K562 (cell line): ENCODE measurements around the gene PACRG. TPM values are rescaled to one million over a fixed set of nuclear protein-coding genes. Genes with fewer than 3 reads are reported as not detected.

ENCODE experiments used
- ATAC-seq: fragments of 200-7000 bp; cut with Tn5 transposase; 3 replicates; pipeline ENCODE4 v1.9.1; 2020; ENCODE audit warnings: moderate library complexity
- BruUV-seq: library from RNA; stranded (reverse); fragments of 400-500 nt; replicated peaks from 2 replicates; lab custom pipeline; 2021; lab: Mats Ljungman, UMichigan
- CTCF ChIA-PET: fragments of 300-600 bp; formaldehyde crosslinking; extraction: SDS; loops from one replicate; lab custom pipeline; 2021; ENCODE audit warnings: low intra/inter-chr PET ratio; lab: Yijun Ruan, JAX
- POLR2A ChIA-PET: fragments of 300-600, 350-650 bp; sonication (Branson Sonifier 250); formaldehyde crosslinking; extraction: SDS; loops from one replicate; lab custom pipeline; 2021; ENCODE audit warnings: antibody characterized with exemption, inconsistent platforms; lab: Yijun Ruan, JAX
- DNase-seq, 4 experiments: peaks; one replicate each; pipeline versions ENCODE4 v3.0.0 to v3.0.0-alpha.2; 2011 to 2018; ENCODE audit warnings: low spot score in 3 of 4, mixed read lengths in 3 of 4; ENCODE audit errors: extremely low read depth in 1 of 4
- FAIRE-seq: peaks from 2 replicates; lab custom pipeline; 2011; peaks lifted over from hg19 to GRCh38; lab: Jason Lieb, UNC
- H2AFZ ChIP-seq: 2 replicates; pipeline ENCODE4 v1.6.0; 2011; ENCODE audit warnings: low read depth, low read length, control low read depth, inconsistent platforms
- H3K27ac ChIP-seq: fragments of 200-600 bp; 3 replicates; pipeline ENCODE4 v1.8.0; 2011; ENCODE audit warnings: low read depth, mild to moderate bottlenecking, control low read depth, inconsistent platforms, low read length, moderate library complexity, mixed read lengths; ENCODE audit errors: extremely low read depth
- H3K27me3 ChIP-seq, 2 experiments: fragments of 300-600 bp in 1 of 2; 2 replicates in 1 of 2; 3 replicates in 1 of 2; pipeline versions ENCODE4 v1.6.0 to v1.8.0; 2011; ENCODE audit warnings: inconsistent platforms in 2 of 2, low read length in 2 of 2, mild to moderate bottlenecking in 1 of 2, mixed read lengths in 1 of 2, moderate library complexity in 1 of 2; ENCODE audit not compliant: control insufficient read depth in 2 of 2, insufficient read depth in 2 of 2
- H3K36me3 ChIP-seq: fragments of 300-600 bp; 3 replicates; pipeline ENCODE4 v1.8.0; 2011; ENCODE audit warnings: mild to moderate bottlenecking, low read length, inconsistent platforms; ENCODE audit not compliant: control insufficient read depth, insufficient read depth
- H3K4me1 ChIP-seq, 2 experiments: fragments of 200-600 bp in 1 of 2; replicated peaks in 1 of 2; 2 replicates in 1 of 2; 3 replicates in 1 of 2; pipeline versions ENCODE4 v1.5.1 to v1.8.0; 2011; ENCODE audit warnings: inconsistent platforms in 2 of 2, low read length in 2 of 2, mild to moderate bottlenecking in 1 of 2, mixed read lengths in 1 of 2, moderate library complexity in 1 of 2; ENCODE audit not compliant: control insufficient read depth in 2 of 2, insufficient read depth in 2 of 2
- H3K4me2 ChIP-seq: 2 replicates; pipeline ENCODE4 v1.6.1; 2011; ENCODE audit warnings: low read length, control low read depth, inconsistent platforms, mixed read lengths; ENCODE audit not compliant: insufficient read depth
- H3K4me3 ChIP-seq: fragments of 200-600 bp; sonication (generic), shearing (Covaris generic); 2 replicates; pipeline ENCODE4 v1.5.1; 2016; ENCODE audit warnings: control low read depth, inconsistent platforms
- H3K79me2 ChIP-seq: fragments of 200-600 bp; 3 replicates; pipeline ENCODE4 v1.8.0; 2011; ENCODE audit warnings: low read length, inconsistent platforms; ENCODE audit not compliant: control insufficient read depth, insufficient read depth
- H3K9ac ChIP-seq, 2 experiments: 2 replicates each; pipeline versions ENCODE4 v1.6.0 to v1.6.1; 2011; ENCODE audit warnings: low read depth in 2 of 2, low read length in 2 of 2, control low read depth in 1 of 2, inconsistent platforms in 1 of 2, mild to moderate bottlenecking in 1 of 2, mixed read lengths in 1 of 2; ENCODE audit not compliant: insufficient read depth in 1 of 2
- H3K9me1 ChIP-seq: one replicate; pipeline ENCODE4 v1.6.0; 2011; ENCODE audit warnings: inconsistent platforms, mild to moderate bottlenecking, low read length, moderate library complexity; ENCODE audit not compliant: control insufficient read depth, insufficient read depth
- H3K9me3 ChIP-seq: replicated peaks from 2 replicates; pipeline ENCODE4 v1.5.1; 2011; ENCODE audit warnings: low read depth, low read length, inconsistent platforms; ENCODE audit not compliant: control insufficient read depth, insufficient read depth
- H4K20me1 ChIP-seq: replicated peaks from 2 replicates; pipeline ENCODE4 v1.6.1; 2011; ENCODE audit warnings: low read length, inconsistent platforms, mixed read lengths; ENCODE audit not compliant: control insufficient read depth, insufficient read depth
- CHD2 ChIP-seq: IDR thresholded peaks from 2 replicates; pipeline ENCODE4 v1.6.1; 2011; ENCODE audit warnings: low read depth, low read length
- ETS2 ChIP-seq: IDR thresholded peaks from 2 replicates; pipeline ENCODE4 v1.6.1; 2016; ENCODE audit warnings: borderline replicate concordance, missing genetic modification characterization, mild to moderate bottlenecking, moderate library complexity, missing compliant biosample characterization; ENCODE audit not compliant: poor library complexity, severe bottlenecking
- FOXP1 ChIP-seq: sonication (generic); formaldehyde crosslinking; IDR thresholded peaks from 2 replicates; pipeline ENCODE4 v1.8.0; 2022; ENCODE audit warnings: mild to moderate bottlenecking, missing genetic modification reagents
- MAFK ChIP-seq: IDR thresholded peaks from 2 replicates; pipeline ENCODE4 v1.6.1; 2011; ENCODE audit warnings: low read length, improper control_type of control experiment
- NCOA1 ChIP-seq: fragments of 450-650 bp; IDR thresholded peaks from 2 replicates; pipeline ENCODE4 v1.6.1; 2016; ENCODE audit warnings: low read depth
- PTRF ChIP-seq: fragments of 450-650 bp; IDR thresholded peaks from 2 replicates; pipeline ENCODE4 v1.6.1; 2016; ENCODE audit warnings: mild to moderate bottlenecking, missing genetic modification characterization, missing compliant biosample characterization
- RUNX1 ChIP-seq: sonication (generic); IDR thresholded peaks from 2 replicates; pipeline ENCODE4 v1.6.1; 2016; ENCODE audit warnings: antibody characterized with exemption, low read depth
- SMC3 ChIP-seq: conservative IDR thresholded peaks from 2 replicates; pipeline ENCODE4 v1.6.1; 2011; ENCODE audit warnings: low read depth, low read length, improper control_type of control experiment; ENCODE audit not compliant: insufficient read depth
- ZNF146 ChIP-seq: IDR thresholded peaks from one replicate; pipeline ENCODE4 v1.6.1; 2018; ENCODE audit warnings: missing compliant biosample characterization; ENCODE audit not compliant: unreplicated experiment
- ZNF695 ChIP-seq: fragments of 450-650 bp; formaldehyde crosslinking; IDR thresholded peaks from 2 replicates; pipeline ENCODE4 v1.4.0; 2020; ENCODE audit warnings: mild to moderate bottlenecking, moderate library complexity
- ZNF764 ChIP-seq: fragments of 250-450 bp; sonication (Bioruptor Pico); IDR thresholded peaks from 2 replicates; pipeline ENCODE4 v1.4.0; 2020; ENCODE audit warnings: low read depth, mild to moderate bottlenecking, moderate library complexity
- WGBS: fragments of 100-300 bp; shearing (Covaris generic); methylation state at CpG from one replicate; pipeline ENCODE4 v1.1.6; 2016; ENCODE audit warnings: low coverage, mixed read lengths; ENCODE audit not compliant: insufficient coverage; ENCODE audit errors: missing lambda C conversion rate; 5-methylcytosine and 5-hydroxymethylcytosine counted together
- in situ Hi-C: fragments of 300-500 bp; cut with MboI; formaldehyde crosslinking; loops from 4 replicates; pipeline ENCODE4 v1.15.0; 2018; ENCODE audit warnings: inconsistent platforms, mixed read lengths
- intact Hi-C: fragments of 100-400 bp; cut with micrococcal nuclease; formaldehyde crosslinking; loops from 2 replicates; pipeline ENCODE4 v1.14.2; 2022
- polyA plus RNA-seq, 8 experiments: library from polyadenylated mRNA; depleted of rRNA in 4 of 8; stranded (reverse) in 5 of 8; unstranded in 3 of 8; fragments of >200 nt; fragmentation: Nextera tagmentation in 2 of 8; fragmentation: Illumina TruSeq in 1 of 8; extraction: Ambion mirVana in 2 of 8; extraction: Trizol in 1 of 8; gene quantifications; 2 replicates each; pipeline versions ENCODE4 v1.2.1 to v1.2.3, GENCODE V29; 2011 to 2014; ENCODE audit warnings: inconsistent platforms in 1 of 8, missing spikeins in 1 of 8
- total RNA-seq, 7 experiments: library from RNA; depleted of rRNA in 6 of 7; stranded (reverse); fragments of >200 nt in 6 of 7; fragmentation: Illumina TruSeq in 2 of 7; extraction: Trizol in 2 of 7; gene quantifications; 2 replicates each; pipeline versions ENCODE4 v1.2.1 to v1.2.3, GENCODE V29; 2011 to 2021; ENCODE audit warnings: low replicate concordance in 1 of 7
- TF ChIP-seq, protein P1 (sequence below): fragments of 450-650 bp; IDR thresholded peaks from 2 replicates; pipeline ENCODE4 v1.6.1; 2016; ENCODE audit warnings: low read depth

PACRG gene
- total and polyA plus RNA-seq, 9 of the 15 experiments (the other 6 are each of a cell fraction or from before 2014, with no cell fraction given): 0.04 TPM; not detected in 8

DNA sequence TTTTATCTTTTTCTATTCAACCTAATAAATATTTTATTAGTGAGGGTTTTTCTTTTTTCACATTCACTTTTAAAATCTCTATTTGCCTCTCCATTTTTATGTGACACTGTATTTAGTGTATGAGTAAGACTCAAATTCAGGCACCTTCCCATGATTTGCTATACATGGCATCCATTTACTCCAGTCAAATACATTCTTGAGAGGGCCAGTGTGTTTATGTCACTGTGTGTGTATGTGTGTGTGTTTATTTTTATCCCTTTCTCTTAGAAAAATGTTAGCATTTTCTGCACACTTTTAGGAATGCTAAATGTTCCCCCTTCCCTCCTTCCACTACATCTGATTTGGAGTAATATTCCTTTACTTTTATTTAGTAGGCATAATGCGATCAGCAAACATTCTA is 290.0 kb downstream of the PACRG start:
- H3K4me3 ChIP-seq: no peak overlapping the region
- ChIA-PET POLR2A (no interaction called here), CTCF (no interaction called here)
- ATAC-seq: no peak
- in situ Hi-C loops (no loop called here), intact Hi-C loops (no loop called here)
- H3K9me1 ChIP-seq: no peaks in the 10 kb centered on the region
- no peak overlapping the region for H3K4me2 ChIP-seq
- no TSS peak for BruUV-seq
- TF ChIP-seq CHD2 (no peak), ETS2 (no peak), SMC3 (no peak), ZNF695 (no peak), PTRF (tag) (no peak), FOXP1 (CRISPR knock-in tag) (no peak), NCOA1 (no peak), MAFK (no peak), ZNF764 (CRISPR knock-in tag) (no peak), ZNF146 (no peak), RUNX1 (no peak)
- TF ChIP-seq, protein P1, sequence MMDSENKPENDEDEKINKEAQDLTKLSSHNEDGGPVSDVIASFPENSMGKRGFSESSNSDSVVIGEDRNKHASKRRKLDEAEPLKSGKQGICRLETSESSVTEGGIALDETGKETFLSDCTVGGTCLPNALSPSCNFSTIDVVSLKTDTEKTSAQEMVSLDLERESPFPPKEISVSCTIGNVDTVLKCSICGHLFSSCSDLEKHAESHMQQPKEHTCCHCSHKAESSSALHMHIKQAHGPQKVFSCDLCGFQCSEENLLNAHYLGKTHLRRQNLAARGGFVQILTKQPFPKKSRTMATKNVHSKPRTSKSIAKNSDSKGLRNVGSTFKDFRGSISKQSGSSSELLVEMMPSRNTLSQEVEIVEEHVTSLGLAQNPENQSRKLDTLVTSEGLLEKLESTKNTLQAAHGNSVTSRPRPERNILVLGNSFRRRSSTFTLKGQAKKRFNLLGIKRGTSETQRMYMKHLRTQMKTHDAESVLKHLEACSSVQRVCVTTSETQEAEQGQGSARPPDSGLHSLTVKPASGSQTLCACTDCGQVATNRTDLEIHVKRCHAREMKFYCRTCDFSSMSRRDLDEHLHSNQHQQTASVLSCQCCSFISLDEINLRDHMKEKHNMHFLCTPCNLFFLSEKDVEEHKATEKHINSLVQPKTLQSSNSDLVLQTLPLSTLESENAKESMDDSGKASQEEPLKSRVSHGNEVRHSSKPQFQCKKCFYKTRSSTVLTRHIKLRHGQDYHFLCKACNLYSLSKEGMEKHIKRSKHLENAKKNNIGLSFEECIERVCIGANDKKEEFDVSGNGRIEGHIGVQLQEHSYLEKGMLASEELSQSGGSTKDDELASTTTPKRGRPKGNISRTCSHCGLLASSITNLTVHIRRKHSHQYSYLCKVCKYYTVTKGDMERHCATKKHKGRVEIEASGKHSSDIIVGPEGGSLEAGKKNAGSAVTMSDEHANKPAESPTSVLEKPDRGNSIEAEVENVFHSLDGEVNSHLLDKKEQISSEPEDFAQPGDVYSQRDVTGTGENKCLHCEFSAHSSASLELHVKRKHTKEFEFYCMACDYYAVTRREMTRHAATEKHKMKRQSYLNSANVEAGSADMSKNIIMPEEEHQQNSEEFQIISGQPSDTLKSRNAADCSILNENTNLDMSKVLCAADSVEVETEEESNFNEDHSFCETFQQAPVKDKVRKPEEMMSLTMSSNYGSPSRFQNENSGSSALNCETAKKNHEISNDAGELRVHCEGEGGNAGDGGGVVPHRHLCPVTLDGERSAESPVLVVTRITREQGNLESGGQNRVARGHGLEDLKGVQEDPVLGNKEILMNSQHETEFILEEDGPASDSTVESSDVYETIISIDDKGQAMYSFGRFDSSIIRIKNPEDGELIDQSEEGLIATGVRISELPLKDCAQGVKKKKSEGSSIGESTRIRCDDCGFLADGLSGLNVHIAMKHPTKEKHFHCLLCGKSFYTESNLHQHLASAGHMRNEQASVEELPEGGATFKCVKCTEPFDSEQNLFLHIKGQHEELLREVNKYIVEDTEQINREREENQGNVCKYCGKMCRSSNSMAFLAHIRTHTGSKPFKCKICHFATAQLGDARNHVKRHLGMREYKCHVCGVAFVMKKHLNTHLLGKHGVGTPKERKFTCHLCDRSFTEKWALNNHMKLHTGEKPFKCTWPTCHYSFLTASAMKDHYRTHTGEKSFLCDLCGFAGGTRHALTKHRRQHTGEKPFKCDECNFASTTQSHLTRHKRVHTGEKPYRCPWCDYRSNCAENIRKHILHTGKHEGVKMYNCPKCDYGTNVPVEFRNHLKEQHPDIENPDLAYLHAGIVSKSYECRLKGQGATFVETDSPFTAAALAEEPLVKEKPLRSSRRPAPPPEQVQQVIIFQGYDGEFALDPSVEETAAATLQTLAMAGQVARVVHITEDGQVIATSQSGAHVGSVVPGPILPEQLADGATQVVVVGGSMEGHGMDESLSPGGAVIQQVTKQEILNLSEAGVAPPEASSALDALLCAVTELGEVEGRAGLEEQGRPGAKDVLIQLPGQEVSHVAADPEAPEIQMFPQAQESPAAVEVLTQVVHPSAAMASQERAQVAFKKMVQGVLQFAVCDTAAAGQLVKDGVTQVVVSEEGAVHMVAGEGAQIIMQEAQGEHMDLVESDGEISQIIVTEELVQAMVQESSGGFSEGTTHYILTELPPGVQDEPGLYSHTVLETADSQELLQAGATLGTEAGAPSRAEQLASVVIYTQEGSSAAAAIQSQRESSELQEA: no peak
- FAIRE-seq: no peak
- no peaks in the 10 kb centered on the region; the same call in 1 of the 2 replicates for H3K9me3 ChIP-seq
- 0% methylated on average over 1 of the region's 1 CpG for WGBS
- H3K79me2 ChIP-seq: no peaks in the 10 kb centered on the region
- H3K36me3 ChIP-seq: no peaks in the 10 kb centered on the region
- no peaks in the 10 kb centered on the region for H3K27me3 ChIP-seq
- no peak overlapping the region for H2AFZ ChIP-seq
- DNase-seq: no peak
- H3K27ac ChIP-seq: no peak overlapping the region
- H4K20me1 ChIP-seq: no peaks in the 10 kb centered on the region
- H3K4me1 ChIP-seq: no peaks in the 10 kb centered on the region
- no peak overlapping the region for H3K9ac ChIP-seq
